Ishikawa (cell line): ENCODE measurements around the gene NABP2.
A peak's percentile ranks its signal among the peaks of the same experiment; 100 is the strongest.

Experiments used
- CEBPB ChIP-seq: IDR thresholded peaks from 2 replicates; pipeline ENCODE4 v1.6.1; 2012
- CREB1 ChIP-seq: IDR thresholded peaks from 2 replicates; pipeline ENCODE4 v1.6.1; 2012; ENCODE audit warnings: low read depth
- EGR1 ChIP-seq: IDR thresholded peaks from 2 replicates; pipeline ENCODE4 v1.6.1; 2012
- EP300 ChIP-seq: IDR thresholded peaks from 2 replicates; pipeline ENCODE4 v1.6.1; 2012; ENCODE audit warnings: borderline replicate concordance
- FOXM1 ChIP-seq: IDR thresholded peaks from 2 replicates; pipeline ENCODE4 v1.6.1; 2012; ENCODE audit warnings: low read depth, borderline replicate concordance
- MAX ChIP-seq: IDR thresholded peaks from 2 replicates; pipeline ENCODE4 v1.6.1; 2012
- NFIC ChIP-seq: IDR thresholded peaks from 2 replicates; pipeline ENCODE4 v1.6.1; 2012
- RAD21 ChIP-seq: IDR thresholded peaks from 2 replicates; pipeline ENCODE4 v1.6.1; 2012; ENCODE audit warnings: low read depth
- REST ChIP-seq: IDR thresholded peaks from 2 replicates; pipeline ENCODE4 v1.6.1; 2012; ENCODE audit warnings: low read depth, mild to moderate bottlenecking
- TAF1 ChIP-seq: IDR thresholded peaks from 2 replicates; pipeline ENCODE4 v1.6.1; 2012; ENCODE audit warnings: low read depth, mild to moderate bottlenecking
- TCF12 ChIP-seq: IDR thresholded peaks from 2 replicates; pipeline ENCODE4 v1.6.1; 2012; ENCODE audit warnings: low read depth
- TEAD4 ChIP-seq: IDR thresholded peaks from 2 replicates; pipeline ENCODE4 v1.6.1; 2012
- USF1 ChIP-seq: IDR thresholded peaks from 2 replicates; pipeline ENCODE4 v1.6.1; 2012
- YY1 ChIP-seq: IDR thresholded peaks from 2 replicates; pipeline ENCODE4 v1.6.1; 2012; ENCODE audit warnings: low read depth
- ZBTB7A ChIP-seq: IDR thresholded peaks from 2 replicates; pipeline ENCODE4 v1.6.1; 2012; ENCODE audit warnings: low read depth

Gene NABP2

GRCh38 chr12:56188131-56188777 lies 35.9 kb upstream of the NABP2 start:
- no peak for TF ChIP-seq FOXM1
- TF ChIP-seq EGR1: no peak
- no peak for TF ChIP-seq YY1

GRCh38 chr12:56188778-56189098 lies 35.4 kb upstream of the NABP2 start:
- TF ChIP-seq MAX (no peak), CREB1 (no peak), TCF12 (0 out of 2 replicates have a peak, but pooled peaks have one; percentile 13), TAF1 (no peak), ZBTB7A (no peak)

- TF ChIP-seq REST (no peak), FOXM1 (no peak), USF1 (no peak), RAD21 (peak; percentile 47), YY1 (peak; percentile 88), TCF12 (no peak), CEBPB (no peak), MAX (no peak; the same call in none of the 2 replicates), TAF1 (peak; percentile 64; the same call in 1 of the 2 replicates), CREB1 (no peak), EGR1 (0 out of 2 replicates have a peak, but pooled peaks have one; percentile 35), EP300 (peak; percentile 20; the same call in 1 of the 2 replicates), TEAD4 (no peak), ZBTB7A (peak; percentile 43; the same call in 1 of the 2 replicates), NFIC (no peak)
These were observed 34.8 kb upstream of the NABP2 start, which contains the start of gene SMARCC2 for GRCh38 chr12:56189099-56189917. SMARCC2 (minus strand) TSS chr12:56189483; CDS start chr12:56189461, 22 bp downstream.

- TF ChIP-seq CREB1 (no peak), EP300 (no peak), TCF12 (peak; percentile 63), CEBPB (no peak; the same call in 1 of the 2 replicates), REST (no peak), MAX (peak; percentile 66), RAD21 (no peak), EGR1 (no peak; the same call in 1 of the 2 replicates), NFIC (peak; percentile 63; the same call in 1 of the 2 replicates), YY1 (peak; percentile 75; the same call in 1 of the 2 replicates), ZBTB7A (peak; percentile 91), USF1 (0 out of 2 replicates have a peak, but pooled peaks have one; percentile 10), TEAD4 (peak; percentile 98), FOXM1 (no peak), TAF1 (peak; percentile 54; the same call in 1 of the 2 replicates)
These were observed 34.0 kb upstream of the NABP2 start for GRCh38 chr12:56189918-56190694.

GRCh38 chr12:56190695-56191155 lies 33.4 kb upstream of the NABP2 start:
- TF ChIP-seq YY1 (no peak), MAX (peak; percentile 38)
